SK-N-SH (cell line): Measurements from ENCODE around the gene TDRD5.

ENCODE experiments used
- RFX5 ChIP-seq: IDR thresholded peaks from 2 replicates; pipeline ENCODE4 v1.6.1; 2012; ENCODE audit warnings: mild to moderate bottlenecking, improper control_type of control experiment, low read length
- SMC3 ChIP-seq: IDR thresholded peaks from 2 replicates; pipeline ENCODE4 v1.6.1; 2012; ENCODE audit warnings: low read depth, low read length, improper control_type of control experiment
- TAF1 ChIP-seq: IDR thresholded peaks from 2 replicates; pipeline ENCODE4 v1.6.1; 2012; ENCODE audit warnings: low read depth, mild to moderate bottlenecking, low read length, moderate library complexity, borderline replicate concordance

DNA sequence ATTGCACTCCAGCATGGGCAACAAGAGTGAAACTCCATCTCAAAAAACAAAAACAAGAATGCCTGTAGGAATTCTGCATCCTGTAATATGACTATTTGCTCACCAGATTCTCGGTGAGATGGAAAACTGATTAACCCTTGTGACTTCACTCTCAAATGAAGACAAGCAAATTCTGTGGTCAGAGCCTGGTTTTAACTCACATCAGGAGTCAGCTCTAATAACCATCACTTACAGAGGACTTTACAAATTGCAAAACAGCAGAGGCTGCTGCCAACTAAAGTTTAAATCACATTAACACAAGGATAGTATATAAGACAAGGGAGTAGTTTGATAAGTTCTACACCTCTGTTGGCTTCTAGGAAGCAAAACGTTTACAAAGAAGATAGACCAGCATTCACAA, 115.8 kb downstream of the TDRD5 start:
- TF ChIP-seq RFX5 = no peak
- TF ChIP-seq SMC3 = no peak
- TF ChIP-seq TAF1 = no peak
